Liver (tissue), 9 donors: Measurements from ENCODE around the gene UGT1A6. TPM values are rescaled to one million over a fixed set of nuclear protein-coding genes. Genes with fewer than 3 reads are reported as not detected.

ENCODE experiments used
- DNase-seq: peaks from one replicate; pipeline ENCODE4 v3.0.0-alpha.2; 2017; ENCODE audit warnings: low spot score
- H3K27ac ChIP-seq, 2 donors: one replicate each; pipeline ENCODE4 v1.7.0; 2013; ENCODE audit warnings: inconsistent platforms in 2 of 2, low read length in 2 of 2, control low read depth in 1 of 2, low read depth in 1 of 2, mild to moderate bottlenecking in 1 of 2
- H3K27me3 ChIP-seq, 4 donors: one replicate each; pipeline versions ENCODE4 v1.6.1 to v1.7.0; 2013; ENCODE audit warnings: low read length in 3 of 4, inconsistent platforms in 1 of 4, mild to moderate bottlenecking in 1 of 4, moderate library complexity in 1 of 4; ENCODE audit not compliant: control insufficient read depth in 4 of 4, insufficient read depth in 4 of 4
- H3K36me3 ChIP-seq, 4 donors: one replicate each; pipeline versions ENCODE4 v1.6.1 to v1.7.0; 2013; ENCODE audit warnings: low read length in 3 of 4, mild to moderate bottlenecking in 3 of 4, low read depth in 1 of 4, moderate library complexity in 1 of 4; ENCODE audit not compliant: control insufficient read depth in 4 of 4, insufficient read depth in 3 of 4
- H3K4me1 ChIP-seq, 4 donors: one replicate each; pipeline versions ENCODE4 v1.6.1 to v1.7.0; 2013; ENCODE audit warnings: low read length in 3 of 4, mild to moderate bottlenecking in 3 of 4, moderate library complexity in 1 of 4; ENCODE audit not compliant: control insufficient read depth in 4 of 4, insufficient read depth in 4 of 4
- H3K4me3 ChIP-seq, 3 donors: one replicate each; pipeline versions ENCODE4 v1.6.1 to v1.7.0; 2013; ENCODE audit warnings: low read length in 3 of 3, control low read depth in 1 of 3, low read depth in 1 of 3, mild to moderate bottlenecking in 1 of 3
- H3K9ac ChIP-seq, 2 donors: one replicate each; pipeline ENCODE4 v1.7.0; 2013; ENCODE audit warnings: low read length in 2 of 2, mild to moderate bottlenecking in 2 of 2, moderate library complexity in 2 of 2, control low read depth in 1 of 2, low read depth in 1 of 2
- H3K9me3 ChIP-seq, 4 donors: one replicate each; pipeline versions ENCODE4 v1.6.1 to v1.7.0; 2013; ENCODE audit warnings: low read length in 3 of 4; ENCODE audit not compliant: control insufficient read depth in 4 of 4
- CTCF ChIP-seq: fragments of 150-350 bp; IDR thresholded peaks from 2 replicates; pipeline ENCODE4 v1.5.1; 2017; ENCODE audit warnings: improper control_type of control experiment, low read depth, low read length; ENCODE audit not compliant: missing input control
- EGR1 ChIP-seq, 2 donors: IDR thresholded peaks; 2 replicates each; pipeline ENCODE4 v1.6.1; 2016 to 2018; ENCODE audit warnings: antibody characterized with exemption in 2 of 2, low read depth in 2 of 2
- FOXA1 ChIP-seq: IDR thresholded peaks from 2 replicates; pipeline ENCODE4 v1.6.1; 2016; ENCODE audit warnings: antibody characterized with exemption
- FOXA2 ChIP-seq: IDR thresholded peaks from 2 replicates; pipeline ENCODE4 v1.6.1; 2016; ENCODE audit warnings: antibody characterized with exemption
- GABPA ChIP-seq, 2 donors: IDR thresholded peaks in 1 of 2; conservative IDR thresholded peaks in 1 of 2; 2 replicates each; pipeline ENCODE4 v1.6.1; 2016; ENCODE audit warnings: antibody characterized with exemption in 2 of 2, mild to moderate bottlenecking in 1 of 2, moderate library complexity in 1 of 2
- HNF4A ChIP-seq, 2 donors: conservative IDR thresholded peaks; 2 replicates each; pipeline ENCODE4 v1.6.1; 2016; ENCODE audit warnings: antibody characterized with exemption in 2 of 2, mild to moderate bottlenecking in 2 of 2
- HNF4G ChIP-seq: IDR thresholded peaks from 2 replicates; pipeline ENCODE4 v1.6.1; 2016; ENCODE audit warnings: antibody characterized with exemption
- JUND ChIP-seq, 2 donors: IDR thresholded peaks; 2 replicates each; pipeline ENCODE4 v1.6.1; 2016; ENCODE audit warnings: antibody characterized with exemption in 2 of 2
- NR2F2 ChIP-seq: IDR thresholded peaks from 2 replicates; pipeline ENCODE4 v1.6.1; 2016; ENCODE audit warnings: antibody characterized with exemption
- RAD21 ChIP-seq, 2 donors: IDR thresholded peaks; 2 replicates each; pipeline ENCODE4 v1.6.1; 2016; ENCODE audit warnings: antibody characterized with exemption in 2 of 2, mild to moderate bottlenecking in 2 of 2
- REST ChIP-seq: IDR thresholded peaks from 2 replicates; pipeline ENCODE4 v1.6.1; 2016; ENCODE audit warnings: antibody characterized with exemption, mild to moderate bottlenecking
- SP1 ChIP-seq: IDR thresholded peaks from 2 replicates; pipeline ENCODE4 v1.6.1; 2018; ENCODE audit warnings: antibody characterized with exemption, mild to moderate bottlenecking
- TAF1 ChIP-seq: conservative IDR thresholded peaks from 2 replicates; pipeline ENCODE4 v1.6.1; 2016; ENCODE audit warnings: antibody characterized with exemption, mild to moderate bottlenecking
- YY1 ChIP-seq: IDR thresholded peaks from 2 replicates; pipeline ENCODE4 v1.6.1; 2016; ENCODE audit warnings: antibody characterized with exemption, mild to moderate bottlenecking
- ZBTB33 ChIP-seq: IDR thresholded peaks from 2 replicates; pipeline ENCODE4 v1.6.1; 2016; ENCODE audit warnings: antibody characterized with exemption
- WGBS: extraction: QIAGEN DNeasy Blood & Tissue Kit; methylation state at CpG from one replicate; pipeline ENCODE4 v1.1.7; 2013; 5-methylcytosine and 5-hydroxymethylcytosine counted together
- polyA plus RNA-seq, 2 donors: library from polyadenylated mRNA; stranded (reverse) in 1 of 2; unstranded in 1 of 2; fragments of 200-250 nt in 1 of 2; fragments of >200 nt in 1 of 2; fragmentation: Nextera tagmentation in 1 of 2; extraction: Ambion mirVana in 1 of 2; gene quantifications; one replicate each; pipeline versions ENCODE4 v1.2.1 to v1.2.3, GENCODE V29; 2013 to 2015
- total RNA-seq, 2 donors: library from RNA; depleted of rRNA; stranded (reverse); fragments of >200 nt; gene quantifications; one replicate each; pipeline ENCODE4 v1.2.3, GENCODE V29; 2014
- TF ChIP-seq, protein P1 (sequence below): IDR thresholded peaks from 2 replicates; pipeline ENCODE4 v1.6.1; 2016; ENCODE audit warnings: antibody characterized with exemption
- TF ChIP-seq, protein P2 (sequence below): IDR thresholded peaks from 2 replicates; pipeline ENCODE4 v1.6.1; 2016; ENCODE audit warnings: antibody characterized with exemption
- donor health status: healthy.
- donor health status: healthy.
- donor health status: healthy.
- donor health status: healthy.
- donor health status: healthy.

UGT1A6 gene
- total and polyA plus RNA-seq, 4 donors: 33.4 to 103 (median 46.5) TPM; not detected in 1

GRCh38 chr2:233792720-233793119 is 100.0 kb downstream of the UGT1A6 start:
- TF ChIP-seq GABPA (IDR thresholded peaks at IDR 0.05 in 1 of 2, conservative IDR thresholded peaks at IDR 0.05 in 1 of 2) (no peak), YY1 (no peak), EGR1 (IDR thresholded peaks at IDR 0.05; ENCODE audit: low read depth in 2 of 2) (no peak), FOXA2 (no peak), FOXA1 (no peak), ZBTB33 (no peak), SP1 (no peak), HNF4G (no peak), RAD21 (IDR thresholded peaks at IDR 0.05) (no peak)
- TF ChIP-seq, protein P1, sequence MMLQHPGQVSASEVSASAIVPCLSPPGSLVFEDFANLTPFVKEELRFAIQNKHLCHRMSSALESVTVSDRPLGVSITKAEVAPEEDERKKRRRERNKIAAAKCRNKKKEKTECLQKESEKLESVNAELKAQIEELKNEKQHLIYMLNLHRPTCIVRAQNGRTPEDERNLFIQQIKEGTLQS: no peak
- H3K36me3 ChIP-seq: no peaks in the 10 kb centered on the region
- H3K4me3 ChIP-seq: no peak overlapping the region
- no peaks in the 10 kb centered on the region for H3K4me1 ChIP-seq
- H3K9ac ChIP-seq: no peak overlapping the region
- H3K9me3 ChIP-seq: no peaks in the 10 kb centered on the region
- no peaks in the 10 kb centered on the region for H3K27me3 ChIP-seq
- no peak overlapping the region for H3K27ac ChIP-seq
- WGBS: 92% methylated on average over 7 of the region's 7 CpGs
- DNase-seq: no peak

- Histone ChIP-seq H3K36me3 (no peaks in the 10 kb centered on the region), H3K9me3 (no peaks in the 10 kb centered on the region), H3K27me3 (no peaks in the 10 kb centered on the region), H3K4me1 (no peaks in the 10 kb centered on the region), H3K9ac (no peak overlapping the region), H3K4me3 (no peak overlapping the region), H3K27ac (no peak overlapping the region)
- no peak for DNase-seq
- TF ChIP-seq TAF1 (no peak), SP1 (no peak), ZBTB33 (no peak), CTCF (no peak), HNF4A (conservative IDR thresholded peaks at IDR 0.05) (no peak), YY1 (no peak), JUND (IDR thresholded peaks at IDR 0.05) (no peak), REST (no peak), FOXA1 (no peak), NR2F2 (no peak)
- TF ChIP-seq, protein P2, sequence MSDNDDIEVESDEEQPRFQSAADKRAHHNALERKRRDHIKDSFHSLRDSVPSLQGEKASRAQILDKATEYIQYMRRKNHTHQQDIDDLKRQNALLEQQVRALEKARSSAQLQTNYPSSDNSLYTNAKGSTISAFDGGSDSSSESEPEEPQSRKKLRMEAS: no peak
- WGBS: 89% methylated on average over 18 of the region's 18 CpGs
Measured at GRCh38 chr2:233793465-233794127, 100.9 kb downstream of the UGT1A6 start.
